GM12801 (cell line): Measurements from ENCODE around the gene GNAS-AS1.

Source experiments
- TF ChIP-seq, protein P1 (sequence below): IDR thresholded peaks from one replicate; pipeline ENCODE4 v1.5.1; 2011; ENCODE audit warnings: control low read depth; ENCODE audit not compliant: insufficient read length; ENCODE audit errors: extremely low read depth

Gene GNAS-AS1

GRCh38 chr20:58826271-58826670 lies 24.4 kb downstream of the GNAS-AS1 start:
- TF ChIP-seq, protein P1, sequence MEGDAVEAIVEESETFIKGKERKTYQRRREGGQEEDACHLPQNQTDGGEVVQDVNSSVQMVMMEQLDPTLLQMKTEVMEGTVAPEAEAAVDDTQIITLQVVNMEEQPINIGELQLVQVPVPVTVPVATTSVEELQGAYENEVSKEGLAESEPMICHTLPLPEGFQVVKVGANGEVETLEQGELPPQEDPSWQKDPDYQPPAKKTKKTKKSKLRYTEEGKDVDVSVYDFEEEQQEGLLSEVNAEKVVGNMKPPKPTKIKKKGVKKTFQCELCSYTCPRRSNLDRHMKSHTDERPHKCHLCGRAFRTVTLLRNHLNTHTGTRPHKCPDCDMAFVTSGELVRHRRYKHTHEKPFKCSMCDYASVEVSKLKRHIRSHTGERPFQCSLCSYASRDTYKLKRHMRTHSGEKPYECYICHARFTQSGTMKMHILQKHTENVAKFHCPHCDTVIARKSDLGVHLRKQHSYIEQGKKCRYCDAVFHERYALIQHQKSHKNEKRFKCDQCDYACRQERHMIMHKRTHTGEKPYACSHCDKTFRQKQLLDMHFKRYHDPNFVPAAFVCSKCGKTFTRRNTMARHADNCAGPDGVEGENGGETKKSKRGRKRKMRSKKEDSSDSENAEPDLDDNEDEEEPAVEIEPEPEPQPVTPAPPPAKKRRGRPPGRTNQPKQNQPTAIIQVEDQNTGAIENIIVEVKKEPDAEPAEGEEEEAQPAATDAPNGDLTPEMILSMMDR, result no peak

DNA sequence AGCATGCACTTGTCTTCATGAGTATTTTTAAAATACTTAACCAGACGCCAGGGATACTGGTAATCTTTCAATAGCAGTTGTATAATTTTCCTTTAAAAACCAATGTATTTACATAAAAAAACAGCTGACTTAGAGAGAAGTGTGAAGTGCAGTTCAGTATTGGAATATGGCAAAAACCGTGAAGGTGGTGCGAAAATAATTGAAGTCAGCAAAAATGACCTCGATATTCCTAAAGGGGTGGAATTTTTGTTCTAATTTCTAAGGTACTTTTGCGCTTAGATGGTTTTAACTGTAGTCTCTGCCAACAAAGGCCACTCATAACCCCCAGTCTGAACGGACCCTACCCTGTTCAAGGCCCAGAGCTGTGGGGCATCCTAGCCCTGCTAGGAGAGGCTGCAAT lies 25.3 kb downstream of the GNAS-AS1 start:
- TF ChIP-seq, protein P1, result no peak

DNA sequence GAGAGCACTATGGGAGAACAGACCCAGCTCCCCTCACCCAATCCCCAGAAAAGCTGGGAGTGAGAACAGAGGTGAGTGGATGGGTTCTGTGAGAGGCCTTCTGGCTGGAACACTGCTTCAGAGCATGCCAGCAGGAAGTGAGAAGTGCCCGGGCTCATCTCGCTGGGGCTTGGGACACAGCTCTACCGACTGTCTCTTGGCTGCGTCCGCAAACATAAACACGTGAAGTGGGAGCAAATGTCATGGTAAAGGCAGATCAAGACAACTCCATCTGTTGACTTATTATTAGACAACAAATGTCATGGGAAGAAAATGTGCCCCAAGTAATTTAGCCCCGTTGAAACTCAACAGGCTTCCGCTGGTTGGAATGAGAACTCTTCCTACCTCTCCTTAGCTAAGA lies 25.9 kb downstream of the GNAS-AS1 start:
- TF ChIP-seq, protein P1, result no peak

DNA sequence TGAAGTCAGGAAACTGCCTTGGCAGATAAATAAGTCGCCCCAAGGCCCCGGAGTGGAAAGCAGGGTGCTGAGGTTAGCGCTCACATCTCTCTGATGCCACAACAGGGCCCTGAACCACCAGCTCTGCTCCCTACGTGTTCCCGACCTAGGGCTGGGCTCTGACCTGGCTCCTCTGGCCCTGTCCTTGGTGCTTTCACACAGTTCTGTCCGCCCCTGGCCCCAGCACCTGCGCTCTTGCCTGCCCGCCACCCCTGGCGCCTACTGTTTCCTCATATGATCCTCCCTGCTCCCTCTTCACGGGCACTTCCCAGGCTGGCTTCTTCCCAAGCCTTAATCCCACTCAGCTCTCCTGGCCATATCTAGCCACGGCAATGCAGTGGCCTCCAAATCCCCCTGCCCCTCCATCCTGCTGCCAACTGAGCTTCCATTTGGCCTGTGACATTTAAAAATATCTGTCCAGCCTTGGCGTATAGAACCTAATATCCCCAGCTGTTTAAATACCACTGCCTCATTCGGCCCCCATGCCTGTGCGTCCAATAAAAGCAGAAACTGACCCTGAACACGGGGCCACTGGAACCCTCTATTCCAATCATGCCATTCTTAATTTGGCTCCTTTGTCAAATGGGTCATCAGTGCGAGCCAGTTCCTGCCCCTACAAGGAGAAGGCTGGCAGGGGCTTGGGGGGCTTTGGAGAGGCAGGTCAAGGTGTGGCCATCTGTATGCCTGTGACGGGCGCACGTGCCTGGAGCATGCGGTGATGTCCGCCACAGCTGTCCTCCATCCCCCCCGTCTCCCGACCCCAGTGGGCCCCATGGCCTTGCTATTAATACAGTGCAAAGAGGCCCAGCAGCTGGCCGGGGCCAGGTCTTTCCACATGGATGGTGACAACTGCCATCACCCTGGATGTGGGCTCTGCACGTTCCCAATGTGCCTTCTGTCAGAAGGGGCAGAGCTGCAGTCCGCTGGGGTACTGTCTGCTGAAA lies 27.7 kb downstream of the GNAS-AS1 start:
- TF ChIP-seq, protein P1, result no peak

GRCh38 chr20:58822149-58822548 lies 28.6 kb downstream of the GNAS-AS1 start:
- TF ChIP-seq, protein P1, result no peak

DNA sequence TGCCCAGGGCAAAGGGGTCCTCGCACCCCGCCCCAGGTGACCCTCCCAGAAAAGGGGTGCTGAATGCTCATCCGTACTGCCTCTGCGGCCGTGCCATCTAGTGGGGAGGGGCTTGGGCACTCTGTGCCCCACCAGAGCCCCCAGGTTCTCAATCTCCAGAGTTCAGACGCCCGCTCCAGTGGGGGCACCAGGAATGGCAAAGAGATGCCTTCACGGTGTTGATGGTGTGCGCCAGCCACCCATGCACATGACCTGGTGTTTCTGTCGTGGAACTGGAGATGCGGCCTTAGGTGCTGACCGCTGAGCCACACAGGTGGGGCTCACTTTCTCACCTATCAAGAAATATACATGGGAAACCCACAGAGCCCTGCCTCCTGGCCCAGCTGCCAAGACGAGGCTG lies 30.8 kb downstream of the GNAS-AS1 start:
- TF ChIP-seq, protein P1, result no peak

GRCh38 chr20:58818586-58819285 lies 32.0 kb downstream of the GNAS-AS1 start:
- TF ChIP-seq, protein P1, result no peak
